K562 (cell line): Measurements from ENCODE around the gene C1orf174. TPM values are rescaled to one million over a fixed set of nuclear protein-coding genes. Genes with fewer than 3 reads are reported as not detected.
A peak's percentile ranks its signal among the peaks of the same experiment; 100 is the strongest.

ENCODE experiments used
- EWSR1 ChIP-seq: fragments of 450-650 bp; IDR thresholded peaks from 2 replicates; pipeline ENCODE4 v1.6.1; 2018; ENCODE audit warnings: borderline replicate concordance, mild to moderate bottlenecking, low read depth, moderate library complexity; ENCODE audit not compliant: partially characterized antibody
- PBX2 ChIP-seq, 2 experiments: IDR thresholded peaks in 1 of 2; conservative IDR thresholded peaks in 1 of 2; 2 replicates each; pipeline ENCODE4 v1.6.1; 2016; ENCODE audit warnings: low read depth in 2 of 2, mild to moderate bottlenecking in 1 of 2, missing compliant biosample characterization in 1 of 2, missing genetic modification characterization in 1 of 2, moderate library complexity in 1 of 2
- PHB2 ChIP-seq: fragments of 450-650 bp; IDR thresholded peaks from 2 replicates; pipeline ENCODE4 v1.6.1; 2017; ENCODE audit warnings: low read depth
- RCOR1 ChIP-seq, 2 experiments: IDR thresholded peaks; 2 replicates each; pipeline ENCODE4 v1.6.1; 2012; ENCODE audit warnings: low read depth in 2 of 2, low read length in 2 of 2, borderline replicate concordance in 1 of 2, improper control_type of control experiment in 1 of 2
- polyA plus RNA-seq, 8 experiments: library from polyadenylated mRNA; depleted of rRNA in 4 of 8; stranded (reverse) in 5 of 8; unstranded in 3 of 8; fragments of >200 nt; fragmentation: Nextera tagmentation in 2 of 8; fragmentation: Illumina TruSeq in 1 of 8; extraction: Ambion mirVana in 2 of 8; extraction: Trizol in 1 of 8; gene quantifications; 2 replicates each; pipeline versions ENCODE4 v1.2.1 to v1.2.3, GENCODE V29; 2011 to 2014; ENCODE audit warnings: inconsistent platforms in 1 of 8, missing spikeins in 1 of 8
- total RNA-seq, 7 experiments: library from RNA; depleted of rRNA in 6 of 7; stranded (reverse); fragments of >200 nt in 6 of 7; fragmentation: Illumina TruSeq in 2 of 7; extraction: Trizol in 2 of 7; gene quantifications; 2 replicates each; pipeline versions ENCODE4 v1.2.1 to v1.2.3, GENCODE V29; 2011 to 2021; ENCODE audit warnings: low replicate concordance in 1 of 7
- TF ChIP-seq, protein P1 (sequence below): fragments of 250-450 bp; sonication (Bioruptor Pico); IDR thresholded peaks from 2 replicates; pipeline ENCODE4 v1.8.0; 2022; ENCODE audit warnings: inconsistent platforms, mild to moderate bottlenecking, moderate library complexity, borderline replicate concordance
- TF ChIP-seq, protein P2 (sequence below): fragments of 250-450 bp; sonication (Bioruptor Pico); IDR thresholded peaks from 2 replicates; pipeline ENCODE4 v1.5.0; 2022; ENCODE audit warnings: mild to moderate bottlenecking

C1orf174 gene
- total and polyA plus RNA-seq, 9 of the 15 experiments (the other 6 are each of a cell fraction or from before 2014, with no cell fraction given) = 38.5 to 64.9 (median 45.4) TPM

DNA sequence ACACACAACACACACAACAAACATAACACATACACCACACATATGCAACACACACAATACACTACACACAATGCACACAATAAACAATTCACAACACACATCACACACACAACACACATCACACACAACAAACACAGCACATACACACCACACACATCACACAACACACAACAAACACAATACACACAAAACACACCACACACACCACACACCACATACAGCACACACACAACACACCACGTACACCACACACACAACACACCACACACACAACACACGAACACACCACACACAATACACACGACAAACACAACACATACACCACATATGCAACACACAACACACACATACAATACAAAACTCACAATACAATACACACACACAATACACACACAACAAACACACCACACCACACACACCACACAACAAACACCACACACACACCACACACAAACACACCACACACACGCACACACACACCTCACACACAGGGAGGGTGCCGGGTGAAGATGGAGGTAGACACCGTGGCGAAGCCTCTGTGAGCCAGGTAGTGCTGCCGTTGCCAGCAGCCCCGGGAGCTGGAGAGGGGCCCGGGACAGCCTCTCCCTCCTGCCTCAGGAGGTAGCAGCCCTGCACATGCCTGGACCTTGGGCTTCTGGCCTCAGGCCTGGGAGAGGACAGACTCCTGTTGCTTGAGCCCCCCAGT lies 30.4 kb upstream of the C1orf174 start (continued):
- TF ChIP-seq PBX2 (CRISPR knock-in tag; IDR thresholded peaks at IDR 0.05; ENCODE audit: low read depth) (no peak), PBX2 (tag; conservative IDR thresholded peaks at IDR 0.05; ENCODE audit: low read depth) (no peak), PHB2 (peak; percentile 52; the same call in 1 of the 2 replicates), RCOR1 (IDR thresholded peaks at IDR 0.05; ENCODE audit: borderline replicate concordance in 1 of 2, low read depth in 2 of 2, low read length in 2 of 2) (no peak), EWSR1 (no peak)
- TF ChIP-seq, protein P1, sequence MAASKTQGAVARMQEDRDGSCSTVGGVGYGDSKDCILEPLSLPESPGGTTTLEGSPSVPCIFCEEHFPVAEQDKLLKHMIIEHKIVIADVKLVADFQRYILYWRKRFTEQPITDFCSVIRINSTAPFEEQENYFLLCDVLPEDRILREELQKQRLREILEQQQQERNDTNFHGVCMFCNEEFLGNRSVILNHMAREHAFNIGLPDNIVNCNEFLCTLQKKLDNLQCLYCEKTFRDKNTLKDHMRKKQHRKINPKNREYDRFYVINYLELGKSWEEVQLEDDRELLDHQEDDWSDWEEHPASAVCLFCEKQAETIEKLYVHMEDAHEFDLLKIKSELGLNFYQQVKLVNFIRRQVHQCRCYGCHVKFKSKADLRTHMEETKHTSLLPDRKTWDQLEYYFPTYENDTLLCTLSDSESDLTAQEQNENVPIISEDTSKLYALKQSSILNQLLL (CRISPR knock-in tag) = no peak
- TF ChIP-seq, protein P2, sequence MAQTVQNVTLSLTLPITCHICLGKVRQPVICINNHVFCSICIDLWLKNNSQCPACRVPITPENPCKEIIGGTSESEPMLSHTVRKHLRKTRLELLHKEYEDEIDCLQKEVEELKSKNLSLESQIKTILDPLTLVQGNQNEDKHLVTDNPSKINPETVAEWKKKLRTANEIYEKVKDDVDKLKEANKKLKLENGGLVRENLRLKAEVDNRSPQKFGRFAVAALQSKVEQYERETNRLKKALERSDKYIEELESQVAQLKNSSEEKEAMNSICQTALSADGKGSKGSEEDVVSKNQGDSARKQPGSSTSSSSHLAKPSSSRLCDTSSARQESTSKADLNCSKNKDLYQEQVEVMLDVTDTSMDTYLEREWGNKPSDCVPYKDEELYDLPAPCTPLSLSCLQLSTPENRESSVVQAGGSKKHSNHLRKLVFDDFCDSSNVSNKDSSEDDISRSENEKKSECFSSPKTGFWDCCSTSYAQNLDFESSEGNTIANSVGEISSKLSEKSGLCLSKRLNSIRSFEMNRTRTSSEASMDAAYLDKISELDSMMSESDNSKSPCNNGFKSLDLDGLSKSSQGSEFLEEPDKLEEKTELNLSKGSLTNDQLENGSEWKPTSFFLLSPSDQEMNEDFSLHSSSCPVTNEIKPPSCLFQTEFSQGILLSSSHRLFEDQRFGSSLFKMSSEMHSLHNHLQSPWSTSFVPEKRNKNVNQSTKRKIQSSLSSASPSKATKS (CRISPR knock-in tag) = no peak
